ENCODE measurements around the gene PCDHB13.
"Not testable (repeated sequence)": the region's sequence is repeated elsewhere in the genome, so short reads cannot be mapped to it uniquely, and the experiment has no call there.

PCDHB13 gene

DNA sequence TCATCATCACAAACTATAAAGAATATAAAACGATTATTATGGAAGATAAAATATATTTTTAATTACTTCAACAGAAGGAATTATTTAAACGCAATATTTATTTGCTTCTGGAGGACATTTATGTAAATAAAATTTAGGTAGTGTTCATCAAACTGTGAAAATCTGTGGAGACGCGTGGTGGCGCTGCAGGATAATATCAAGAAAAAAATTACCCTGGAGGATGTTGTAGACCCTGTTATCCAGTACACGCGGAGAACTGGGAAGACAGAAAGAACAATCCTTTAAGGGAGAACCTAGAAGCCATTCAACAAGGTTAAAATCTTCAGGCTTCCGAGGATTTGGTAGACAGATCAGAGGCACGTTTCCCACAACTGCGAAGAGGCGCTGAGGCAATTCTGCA, 5.2 kb upstream of the PCDHB13 start, which contains the start of gene PCDHB12:
Gene PCDHB12 (plus strand): TSS at position 242 of the 400 bp plus-strand sequence. CDS start 189 bp downstream, outside the sequence.
- no peak for DNase-seq

DNA sequence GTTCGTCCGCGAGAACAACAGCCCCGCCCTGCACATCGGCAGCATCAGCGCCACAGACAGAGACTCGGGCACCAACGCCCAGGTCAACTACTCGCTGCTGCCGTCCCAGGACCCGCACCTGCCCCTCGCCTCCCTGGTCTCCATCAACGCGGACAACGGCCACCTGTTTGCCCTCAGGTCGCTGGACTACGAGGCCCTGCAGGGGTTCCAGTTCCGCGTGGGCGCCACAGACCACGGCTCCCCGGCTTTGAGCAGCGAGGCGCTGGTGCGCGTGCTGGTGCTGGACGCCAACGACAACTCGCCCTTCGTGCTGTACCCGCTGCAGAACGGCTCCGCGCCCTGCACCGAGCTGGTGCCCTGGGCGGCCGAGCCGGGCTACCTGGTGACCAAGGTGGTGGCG, 3.4 kb upstream of the PCDHB13 start:
- DNase-seq = not testable (repeated sequence)

DNA sequence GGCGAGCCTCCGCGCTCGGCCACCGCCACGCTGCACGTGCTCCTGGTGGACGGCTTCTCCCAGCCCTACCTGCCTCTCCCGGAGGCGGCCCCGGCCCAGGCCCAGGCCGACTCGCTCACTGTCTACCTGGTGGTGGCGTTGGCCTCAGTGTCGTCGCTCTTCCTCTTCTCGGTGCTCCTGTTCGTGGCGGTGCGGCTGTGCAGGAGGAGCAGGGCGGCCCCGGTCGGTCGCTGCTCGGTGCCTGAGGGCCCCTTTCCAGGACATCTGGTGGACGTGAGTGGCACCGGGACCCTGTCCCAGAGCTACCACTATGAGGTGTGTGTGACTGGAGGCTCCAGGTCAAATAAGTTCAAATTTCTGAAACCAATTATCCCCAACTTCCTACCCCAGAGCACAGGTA, 2.9 kb upstream of the PCDHB13 start:
- DNase-seq = not testable (repeated sequence)

DNA sequence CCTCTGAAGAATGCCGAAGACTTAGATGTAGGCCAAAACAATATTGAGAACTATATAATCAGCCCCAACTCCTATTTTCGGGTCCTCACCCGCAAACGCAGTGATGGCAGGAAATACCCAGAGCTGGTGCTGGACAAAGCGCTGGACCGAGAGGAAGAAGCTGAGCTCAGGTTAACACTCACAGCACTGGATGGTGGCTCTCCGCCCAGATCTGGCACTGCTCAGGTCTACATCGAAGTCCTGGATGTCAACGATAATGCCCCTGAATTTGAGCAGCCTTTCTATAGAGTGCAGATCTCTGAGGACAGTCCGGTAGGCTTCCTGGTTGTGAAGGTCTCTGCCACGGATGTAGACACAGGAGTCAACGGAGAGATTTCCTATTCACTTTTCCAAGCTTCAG, 864 bp downstream of the PCDHB13 start:
- DNase-seq = not testable (repeated sequence)

DNA sequence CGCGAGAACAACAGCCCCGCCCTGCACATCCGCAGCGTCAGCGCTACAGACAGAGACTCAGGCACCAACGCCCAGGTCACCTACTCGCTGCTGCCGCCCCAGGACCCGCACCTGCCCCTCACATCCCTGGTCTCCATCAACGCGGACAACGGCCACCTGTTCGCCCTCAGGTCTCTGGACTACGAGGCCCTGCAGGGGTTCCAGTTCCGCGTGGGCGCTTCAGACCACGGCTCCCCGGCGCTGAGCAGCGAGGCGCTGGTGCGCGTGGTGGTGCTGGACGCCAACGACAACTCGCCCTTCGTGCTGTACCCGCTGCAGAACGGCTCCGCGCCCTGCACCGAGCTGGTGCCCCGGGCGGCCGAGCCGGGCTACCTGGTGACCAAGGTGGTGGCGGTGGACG, 1.8 kb downstream of the PCDHB13 start:
- not testable (repeated sequence) for DNase-seq

DNA sequence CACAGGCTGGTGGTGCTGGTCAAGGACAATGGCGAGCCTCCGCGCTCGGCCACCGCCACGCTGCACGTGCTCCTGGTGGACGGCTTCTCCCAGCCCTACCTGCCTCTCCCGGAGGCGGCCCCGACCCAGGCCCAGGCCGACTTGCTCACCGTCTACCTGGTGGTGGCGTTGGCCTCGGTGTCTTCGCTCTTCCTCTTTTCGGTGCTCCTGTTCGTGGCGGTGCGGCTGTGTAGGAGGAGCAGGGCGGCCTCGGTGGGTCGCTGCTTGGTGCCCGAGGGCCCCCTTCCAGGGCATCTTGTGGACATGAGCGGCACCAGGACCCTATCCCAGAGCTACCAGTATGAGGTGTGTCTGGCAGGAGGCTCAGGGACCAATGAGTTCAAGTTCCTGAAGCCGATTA, 2.3 kb downstream of the PCDHB13 start:
- DNase-seq = not testable (repeated sequence)

DNA sequence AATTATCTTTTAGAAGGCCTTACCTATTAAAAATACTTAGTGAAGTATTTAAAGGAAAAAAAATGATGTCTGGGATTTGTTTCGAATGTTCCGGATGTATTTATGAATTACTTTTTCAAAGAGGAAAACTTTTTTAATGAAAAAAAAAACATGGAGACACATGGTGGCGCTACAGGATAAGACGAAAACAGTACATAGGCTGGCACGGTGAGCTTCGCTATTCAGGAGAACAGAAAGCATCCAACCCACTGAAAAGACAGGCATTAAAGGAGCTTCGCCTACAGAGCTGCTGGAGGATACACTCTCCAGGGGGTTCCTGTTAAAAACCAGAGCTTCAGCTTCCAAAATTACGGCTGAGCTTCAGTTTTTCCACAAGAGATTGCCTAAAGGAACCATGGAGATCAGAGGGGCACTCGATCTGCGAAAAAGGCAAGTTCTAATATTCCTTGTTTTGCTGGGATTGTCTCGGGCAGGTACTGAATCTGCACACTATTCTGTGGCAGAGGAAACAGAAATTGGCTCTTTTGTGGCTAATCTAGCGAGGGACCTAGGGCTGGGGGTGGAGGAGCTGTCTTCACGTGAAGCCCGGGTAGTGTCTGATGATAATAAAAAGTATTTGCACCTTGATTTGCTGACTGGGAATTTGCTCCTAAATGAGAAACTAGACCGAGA, 9.5 kb downstream of the PCDHB13 start, which contains the start of gene PCDHB14:
Gene PCDHB14 (plus strand): TSS at position 232 of the 672 bp plus-strand sequence. CDS start 163 bp downstream, at position 395.
- DNase-seq = no peak

DNA sequence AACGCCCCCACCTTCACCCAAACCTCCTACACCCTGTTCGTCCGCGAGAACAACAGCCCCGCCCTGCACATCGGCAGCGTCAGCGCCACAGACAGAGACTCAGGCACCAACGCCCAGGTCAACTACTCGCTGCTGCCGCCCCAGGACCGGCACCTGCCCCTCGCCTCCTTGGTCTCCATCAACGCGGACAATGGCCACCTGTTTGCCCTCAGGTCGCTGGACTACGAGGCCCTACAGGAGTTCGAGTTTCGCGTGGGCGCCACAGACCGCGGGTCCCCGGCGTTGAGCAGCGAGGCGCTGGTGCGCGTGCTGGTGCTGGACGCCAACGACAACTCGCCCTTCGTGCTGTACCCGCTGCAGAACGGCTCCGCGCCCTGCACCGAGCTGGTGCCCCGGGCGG, 11.1 kb downstream of the PCDHB13 start:
- DNase-seq = not testable (repeated sequence)

DNA sequence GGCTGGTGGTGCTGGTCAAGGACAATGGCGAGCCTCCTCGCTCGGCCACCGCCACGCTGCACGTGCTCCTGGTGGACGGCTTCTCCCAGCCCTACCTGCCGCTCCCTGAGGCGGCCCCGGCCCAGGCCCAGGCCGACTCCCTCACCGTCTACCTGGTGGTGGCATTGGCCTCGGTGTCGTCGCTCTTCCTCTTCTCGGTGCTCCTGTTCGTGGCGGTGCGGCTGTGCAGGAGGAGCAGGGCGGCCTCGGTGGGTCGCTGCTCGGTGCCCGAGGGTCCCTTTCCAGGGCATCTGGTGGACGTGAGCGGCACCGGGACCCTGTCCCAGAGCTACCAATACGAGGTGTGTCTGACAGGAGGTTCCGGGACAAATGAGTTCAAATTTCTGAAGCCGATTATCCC, 11.7 kb downstream of the PCDHB13 start:
- DNase-seq = not testable (repeated sequence)

DNA sequence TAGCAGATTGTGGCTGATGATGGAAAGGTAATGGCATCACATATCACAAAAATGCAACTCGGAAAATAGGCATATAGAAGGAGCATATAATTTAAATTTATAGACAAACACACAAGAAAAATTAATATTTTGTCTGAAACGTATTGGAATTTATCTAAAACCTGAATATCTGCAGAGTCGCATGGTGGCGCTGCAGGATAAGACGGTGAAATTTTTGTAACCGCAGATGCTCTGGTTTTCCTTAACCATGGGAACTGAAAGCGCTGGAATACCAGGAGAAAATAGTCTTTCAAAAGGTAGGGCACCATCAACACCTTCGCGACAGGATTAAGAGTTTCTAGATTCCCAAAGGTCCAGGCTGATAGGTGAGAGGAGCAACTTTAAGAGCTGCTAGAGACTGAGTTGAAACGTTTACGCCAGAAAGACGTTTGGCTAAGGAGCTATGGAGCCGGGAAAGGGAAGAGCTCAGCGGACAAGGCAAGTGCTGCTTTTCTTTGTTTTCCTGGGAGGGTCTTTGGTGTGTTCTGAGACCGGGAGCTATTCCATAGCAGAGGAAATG, 20.5 kb downstream of the PCDHB13 start:
- DNase-seq = no peak

DNA sequence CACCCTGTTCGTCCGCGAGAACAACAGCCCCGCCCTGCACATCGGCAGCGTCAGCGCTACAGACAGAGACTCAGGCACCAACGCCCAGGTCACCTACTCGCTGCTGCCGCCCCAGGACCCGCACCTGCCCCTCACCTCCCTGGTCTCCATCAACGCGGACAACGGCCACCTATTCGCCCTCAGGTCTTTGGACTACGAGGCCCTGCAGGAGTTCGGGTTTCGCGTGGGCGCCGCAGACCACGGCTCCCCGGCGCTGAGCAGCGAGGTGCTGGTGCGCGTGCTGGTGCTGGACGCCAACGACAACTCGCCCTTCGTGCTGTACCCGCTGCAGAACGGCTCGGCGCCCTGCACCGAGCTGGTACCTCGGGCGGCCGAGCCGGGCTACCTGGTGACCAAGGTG, 22.2 kb downstream of the PCDHB13 start:
- DNase-seq = not testable (repeated sequence)

DNA sequence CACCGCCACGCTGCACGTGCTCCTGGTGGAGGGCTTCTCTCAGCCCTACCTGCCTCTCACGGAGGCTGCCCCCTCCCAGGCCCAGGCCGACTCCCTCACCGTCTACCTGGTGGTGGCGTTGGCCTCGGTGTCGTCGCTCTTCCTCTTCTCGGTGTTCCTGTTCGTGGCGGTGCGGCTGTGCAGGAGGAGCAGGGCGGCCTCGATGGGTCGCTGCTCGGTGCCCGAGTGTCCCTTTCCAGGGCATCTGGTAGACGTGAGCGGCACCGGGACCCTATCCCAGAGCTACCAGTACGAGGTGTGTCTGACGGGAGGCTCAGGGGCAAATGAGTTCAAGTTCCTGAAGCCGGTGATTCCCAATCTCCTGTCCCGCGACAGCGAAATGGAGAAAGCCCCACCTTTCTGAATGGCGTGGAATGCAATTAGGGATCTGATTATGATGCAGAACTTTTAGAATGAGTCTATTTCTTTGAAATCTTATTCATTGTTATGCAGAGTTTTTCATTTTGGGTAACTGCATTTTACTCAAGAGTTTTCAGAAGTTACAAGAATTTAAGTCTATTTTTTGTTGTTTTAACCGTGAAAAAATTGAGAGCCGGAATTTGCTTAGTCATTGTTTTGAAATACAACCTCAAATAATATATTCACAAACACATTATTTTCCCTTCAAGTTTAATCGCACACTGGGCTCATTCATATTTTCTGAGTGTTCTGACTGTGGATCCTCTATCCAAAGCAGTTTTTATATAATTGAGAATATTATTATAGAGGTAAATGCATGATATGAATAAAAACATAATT, 23.0 kb downstream of the PCDHB13 start:
- DNase-seq = no peak

DNA sequence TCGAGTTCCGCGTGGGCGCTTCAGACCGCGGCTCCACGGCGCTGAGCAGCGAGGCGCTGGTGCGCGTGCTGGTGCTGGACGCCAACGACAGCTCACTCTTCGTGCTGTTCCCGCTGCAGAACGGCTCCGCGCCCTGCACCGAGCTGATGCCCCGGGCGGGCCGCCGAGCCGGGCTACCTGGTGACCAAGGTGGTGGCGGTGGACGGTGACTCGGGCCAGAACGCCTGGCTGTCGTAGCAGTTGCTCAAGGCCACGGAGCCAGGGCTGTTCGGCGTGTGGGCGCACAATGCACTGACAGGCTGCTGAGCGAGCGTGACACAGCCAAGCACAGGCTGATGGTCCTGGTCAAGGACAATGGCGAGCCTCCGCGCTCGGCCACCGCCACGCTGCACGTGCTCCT, 27.8 kb downstream of the PCDHB13 start:
- DNase-seq = no peak

DNA sequence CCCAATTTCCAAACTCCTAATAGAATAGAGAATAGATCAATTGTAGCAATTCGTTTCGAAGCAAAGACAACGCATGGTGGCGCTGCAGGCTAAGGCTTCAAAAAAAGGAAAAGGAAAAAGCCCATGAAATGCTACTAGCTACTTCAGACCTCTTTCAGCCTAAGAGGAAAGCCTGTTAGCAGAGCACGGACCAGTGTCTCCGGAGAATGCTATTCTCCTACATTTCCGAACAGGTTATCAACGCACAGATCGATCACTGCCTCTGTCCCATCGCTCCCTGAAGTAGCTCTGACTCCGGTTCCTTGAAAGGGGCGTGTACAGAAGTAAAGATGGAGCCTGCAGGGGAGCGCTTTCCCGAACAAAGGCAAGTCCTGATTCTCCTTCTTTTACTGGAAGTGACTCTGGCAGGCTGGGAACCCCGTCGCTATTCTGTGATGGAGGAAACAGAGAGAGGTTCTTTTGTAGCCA, 31.6 kb downstream of the PCDHB13 start, which contains the start of gene PCDHB15:
Gene PCDHB15 (plus strand): TSS at position 146 of the 468 bp plus-strand sequence. CDS start 184 bp downstream, at position 330.
- DNase-seq = no peak

DNA sequence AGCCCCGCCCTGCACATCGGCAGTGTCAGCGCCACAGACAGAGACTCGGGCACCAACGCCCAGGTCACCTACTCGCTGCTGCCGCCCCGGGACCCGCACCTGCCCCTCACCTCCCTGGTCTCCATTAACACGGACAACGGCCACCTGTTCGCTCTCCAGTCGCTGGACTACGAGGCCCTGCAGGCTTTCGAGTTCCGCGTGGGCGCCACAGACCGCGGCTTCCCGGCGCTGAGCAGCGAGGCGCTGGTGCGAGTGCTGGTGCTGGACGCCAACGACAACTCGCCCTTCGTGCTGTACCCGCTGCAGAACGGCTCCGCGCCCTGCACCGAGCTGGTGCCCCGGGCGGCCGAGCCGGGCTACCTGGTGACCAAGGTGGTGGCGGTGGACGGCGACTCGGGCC, 33.3 kb downstream of the PCDHB13 start:
- DNase-seq = not testable (repeated sequence)

DNA sequence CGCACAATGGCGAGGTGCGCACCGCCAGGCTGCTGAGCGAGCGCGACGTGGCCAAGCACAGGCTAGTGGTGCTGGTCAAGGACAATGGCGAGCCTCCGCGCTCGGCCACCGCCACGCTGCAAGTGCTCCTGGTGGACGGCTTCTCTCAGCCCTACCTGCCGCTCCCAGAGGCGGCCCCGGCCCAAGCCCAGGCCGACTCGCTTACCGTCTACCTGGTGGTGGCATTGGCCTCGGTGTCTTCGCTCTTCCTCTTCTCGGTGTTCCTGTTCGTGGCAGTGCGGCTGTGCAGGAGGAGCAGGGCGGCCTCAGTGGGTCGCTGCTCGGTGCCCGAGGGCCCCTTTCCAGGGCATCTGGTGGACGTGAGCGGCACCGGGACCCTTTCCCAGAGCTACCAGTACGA, 33.7 kb downstream of the PCDHB13 start:
- not testable (repeated sequence) for DNase-seq

DNA sequence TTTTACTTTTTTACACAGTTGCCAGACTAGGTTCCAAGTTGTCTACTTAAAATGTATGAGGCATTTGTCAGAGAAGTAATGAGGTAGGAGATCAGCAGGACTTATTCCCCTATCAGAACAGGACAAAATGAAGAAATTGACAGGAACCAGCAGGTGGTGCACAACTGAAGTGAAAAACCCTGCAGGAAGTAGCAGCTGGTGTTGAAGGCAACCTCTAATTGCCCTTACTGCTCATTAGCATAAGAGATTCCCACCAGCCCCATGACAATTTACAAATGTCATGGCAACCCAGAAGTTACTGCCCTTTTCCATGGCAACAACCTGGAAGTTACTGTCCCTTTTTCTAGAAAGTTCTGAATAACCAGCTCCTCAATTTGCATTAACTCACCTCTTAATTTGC, 36.9 kb downstream of the PCDHB13 start:
- no peak for DNase-seq

DNA sequence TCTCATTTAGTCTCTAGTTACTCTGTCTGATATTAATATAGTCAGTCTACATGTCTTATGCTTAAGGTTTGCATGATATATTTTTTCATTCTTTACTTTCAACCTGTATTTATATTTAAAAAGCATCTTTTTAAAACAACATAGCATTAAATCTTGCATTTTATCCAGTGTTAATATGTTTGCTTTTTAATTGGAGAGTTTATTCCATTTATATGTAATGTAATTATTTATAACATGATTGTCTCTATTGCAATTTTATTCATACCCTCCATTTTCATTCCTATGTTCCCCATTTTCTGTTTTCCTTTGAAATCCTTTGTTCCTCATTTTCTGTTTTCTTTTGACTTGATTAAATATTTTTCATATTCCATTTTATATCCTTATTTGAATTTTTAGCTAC, 44.7 kb downstream of the PCDHB13 start:
- DNase-seq = no peak

DNA sequence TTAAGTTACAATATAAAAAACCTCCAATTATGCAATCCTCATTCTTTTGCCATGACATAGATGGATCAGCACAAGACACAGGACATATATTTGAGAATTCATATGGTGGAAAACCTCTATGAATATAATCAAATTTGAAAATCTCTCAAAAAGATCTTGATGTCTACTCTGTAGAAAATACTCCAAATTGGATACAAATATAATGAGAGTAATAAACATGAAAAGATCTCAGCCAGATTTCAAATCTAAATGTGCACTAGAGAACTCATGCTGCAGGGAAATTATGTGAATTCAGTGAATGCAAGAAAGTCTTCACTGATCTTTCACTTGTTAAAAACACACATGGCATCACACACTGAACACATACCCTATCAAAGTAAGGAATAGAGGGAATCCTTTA, 45.2 kb downstream of the PCDHB13 start:
- no peak for DNase-seq

DNA sequence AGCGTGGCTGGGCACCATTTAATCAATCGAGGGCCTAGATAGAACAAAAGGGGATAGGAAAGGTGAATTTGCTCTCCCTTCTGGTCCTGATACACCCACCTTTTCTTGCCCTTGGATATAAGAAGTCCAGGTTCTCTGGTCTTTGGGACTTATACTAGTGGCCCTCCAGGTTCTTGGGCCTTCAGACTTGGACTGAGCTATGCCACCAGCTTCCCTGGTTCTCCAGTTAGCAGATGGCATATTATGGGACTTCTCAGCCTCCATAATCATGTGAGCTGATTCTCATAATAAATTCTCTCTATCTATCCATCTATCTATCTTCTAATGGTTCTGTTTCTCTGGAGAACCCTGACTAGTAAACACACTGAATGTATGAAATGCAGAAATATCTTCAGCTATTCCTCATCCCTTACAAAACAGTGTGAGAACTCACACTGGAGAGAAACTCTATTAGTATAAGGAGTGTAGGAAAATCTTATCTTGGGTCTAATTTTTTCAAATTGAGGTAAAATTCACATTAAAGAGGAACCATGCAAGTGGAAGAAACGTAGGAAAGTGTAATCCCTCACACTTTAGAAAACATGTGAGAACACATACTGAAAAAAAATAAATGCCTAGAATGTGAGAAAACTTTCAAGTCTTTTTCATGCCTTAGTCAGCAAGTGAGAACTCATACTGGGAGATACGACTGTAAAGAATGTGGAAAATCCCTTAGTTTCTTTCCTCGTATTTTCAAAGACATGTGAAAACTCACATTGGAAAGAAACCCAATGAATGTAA, 46.9 kb downstream of the PCDHB13 start:
- no peak for DNase-seq

DNA sequence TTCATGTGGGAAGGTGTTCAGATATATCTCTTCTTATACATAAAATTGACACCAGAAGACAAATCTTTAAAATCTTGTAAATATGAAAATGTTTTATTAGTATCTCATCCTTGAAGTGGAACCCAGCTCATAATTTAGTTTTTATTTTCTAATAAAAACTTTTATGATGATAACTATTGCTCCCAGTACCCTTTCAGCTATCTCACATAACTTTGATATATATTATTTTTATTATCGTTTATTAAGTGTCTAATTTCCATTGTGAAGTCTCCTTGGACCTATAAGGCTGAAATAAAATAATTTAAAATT, 47.5 kb downstream of the PCDHB13 start:
- no peak for DNase-seq
